NCI-H1105 (cell line): ENCODE measurements around the gene AIFM2.
"Not testable (repeated sequence)": the region's sequence is repeated elsewhere in the genome, so short reads cannot be mapped to it uniquely, and the experiment has no call there.

ENCODE experiments used
- DNase-seq: peaks from one replicate; lab custom pipeline; 2025; lab: John Stamatoyannopoulos, UW

Gene AIFM2

GRCh38 chr10:70093335-70093944 is 39.2 kb downstream of the AIFM2 start:
- DNase-seq: no peak

DNA sequence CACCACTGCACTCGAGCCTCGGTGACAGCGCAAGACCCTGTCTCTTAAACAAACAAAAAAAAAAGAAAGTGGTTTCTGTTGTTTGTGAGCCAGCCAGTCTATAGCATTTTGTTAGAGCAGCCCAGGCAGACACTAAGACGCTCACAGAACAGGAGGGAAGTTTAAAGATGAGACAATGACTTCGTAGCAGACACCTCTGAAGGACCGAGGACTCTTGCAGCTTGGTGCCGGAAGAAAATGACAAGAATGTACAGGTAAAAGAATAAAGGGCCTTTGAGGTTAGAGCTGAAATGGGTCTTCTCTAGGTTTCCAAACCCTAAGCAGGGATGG is 40.3 kb downstream of the AIFM2 start:
- DNase-seq: no peak

GRCh38 chr10:70090951-70091350 is 41.7 kb downstream of the AIFM2 start:
- no peak for DNase-seq

DNA sequence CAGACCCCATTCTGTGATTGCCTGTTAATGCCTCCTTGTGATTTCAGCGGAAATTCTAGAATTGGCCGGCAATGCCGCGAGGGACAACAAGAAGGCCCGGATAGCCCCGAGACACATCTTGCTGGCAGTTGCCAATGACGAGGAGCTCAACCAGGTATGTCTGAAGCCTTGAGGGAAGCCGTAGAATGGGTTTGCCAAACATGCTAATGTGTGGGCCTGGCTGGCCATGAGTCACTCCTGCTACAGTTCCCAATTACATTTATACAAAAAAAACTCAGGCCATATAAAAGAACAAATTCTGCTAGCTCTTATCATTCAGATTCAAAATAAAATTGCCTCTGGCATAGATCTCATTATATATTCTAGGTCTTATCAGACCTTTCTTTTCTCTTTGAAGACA is 42.6 kb downstream of the AIFM2 start:
- DNase-seq: no peak

DNA sequence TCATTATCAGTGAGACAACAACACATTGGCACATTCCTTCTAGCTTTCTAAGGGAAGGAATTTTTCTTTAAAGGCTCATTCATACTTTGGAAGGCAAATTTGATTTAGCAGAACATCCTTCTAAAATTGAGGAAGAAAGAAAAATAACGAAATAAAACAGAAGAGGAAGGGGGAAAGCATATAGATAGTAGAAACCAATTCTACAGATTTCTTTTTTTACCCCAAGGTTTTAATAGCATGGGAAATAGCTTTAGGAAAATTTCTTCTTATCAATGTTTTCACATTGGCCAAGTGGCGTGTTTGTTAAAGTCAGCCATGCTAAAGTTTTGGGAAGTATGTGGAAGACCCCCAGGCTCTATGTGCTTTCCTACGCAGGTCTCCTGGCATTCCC is 44.3 kb downstream of the AIFM2 start:
- no peak for DNase-seq

- DNase-seq: no peak
These were observed 44.9 kb downstream of the AIFM2 start for GRCh38 chr10:70087616-70088307.

- no peak for DNase-seq
These were observed 46.5 kb downstream of the AIFM2 start for GRCh38 chr10:70085975-70086613.

DNA sequence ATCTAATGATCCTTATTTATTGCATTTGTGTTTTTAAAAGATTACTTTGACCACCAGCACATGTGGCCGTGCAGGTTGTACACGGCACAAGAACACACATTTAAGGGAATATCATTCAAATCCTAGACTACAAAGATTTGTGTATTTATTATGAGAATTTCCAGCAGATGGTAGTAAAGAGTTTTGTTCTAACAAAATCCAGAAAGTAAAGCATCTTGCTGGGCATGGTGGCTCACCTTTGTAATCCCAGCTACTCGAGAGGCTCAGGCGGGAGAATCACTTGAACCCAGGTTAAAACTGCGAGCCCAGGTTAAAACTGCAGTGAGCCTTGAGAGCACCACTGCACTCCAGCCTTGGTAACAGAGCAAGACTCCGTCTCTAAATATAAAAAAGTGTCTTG is 48.4 kb downstream of the AIFM2 start:
- DNase-seq: no peak

DNA sequence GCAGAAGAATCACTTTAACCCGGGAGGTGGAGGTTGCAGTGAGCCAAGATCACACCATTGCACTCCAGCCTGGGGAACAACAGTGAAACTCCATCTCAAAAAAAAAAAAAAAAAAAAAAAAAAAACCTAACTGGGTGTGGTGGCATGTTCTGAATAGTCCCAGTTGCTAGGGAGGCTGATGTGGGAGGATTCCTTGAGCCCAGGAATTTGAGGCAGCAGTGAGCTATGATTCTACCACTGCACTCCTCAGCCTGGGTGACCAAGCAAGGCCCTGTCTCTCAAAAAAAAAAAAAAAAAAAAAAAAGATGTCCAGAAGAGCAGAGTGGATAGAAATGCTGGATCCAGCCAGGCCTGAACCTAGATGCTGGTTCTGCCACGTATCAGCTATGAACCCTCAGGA is 51.8 kb downstream of the AIFM2 start:
- not testable (repeated sequence) for DNase-seq

DNA sequence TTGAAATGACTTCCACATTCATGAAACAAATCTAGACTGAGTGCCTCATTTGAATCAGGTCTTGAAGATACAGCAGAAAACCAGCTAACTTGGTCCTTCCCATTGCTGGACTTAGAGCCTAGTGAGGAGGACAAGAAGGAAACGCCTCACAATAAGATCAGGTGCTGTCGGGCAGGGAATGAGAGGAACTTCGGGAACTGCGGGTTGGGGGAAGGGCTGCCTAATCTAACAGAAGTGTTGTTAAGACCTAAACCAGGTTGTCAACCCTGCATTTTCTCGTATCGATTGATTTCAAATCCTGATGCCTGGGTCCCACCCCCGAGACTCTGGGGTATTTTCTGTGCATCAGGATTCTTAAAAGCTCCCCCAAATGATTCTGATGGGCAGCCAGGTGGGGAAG is 53.7 kb downstream of the AIFM2 start:
- no peak for DNase-seq

DNA sequence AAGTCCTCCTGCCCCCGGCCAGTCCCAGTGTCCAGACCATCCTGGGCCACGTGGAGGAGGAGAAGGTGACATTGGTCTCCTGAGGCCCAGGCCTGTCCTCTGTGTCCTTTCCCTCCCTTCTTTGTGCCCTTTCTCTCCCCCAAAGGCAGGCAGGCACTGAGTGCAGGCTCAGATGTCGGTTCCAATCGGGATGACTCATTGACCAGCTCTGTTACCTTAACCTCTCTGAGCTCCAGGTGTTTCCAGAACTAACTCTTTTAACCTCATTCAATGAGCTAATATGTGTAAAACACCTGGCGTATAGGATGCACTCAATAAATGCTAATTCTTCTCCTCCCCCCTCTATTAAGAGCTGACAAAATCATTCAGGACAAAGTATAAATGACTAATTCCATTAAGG is 54.3 kb downstream of the AIFM2 start:
- no peak for DNase-seq

- no peak for DNase-seq
These were observed 57.7 kb downstream of the AIFM2 start for GRCh38 chr10:70074971-70075370.

- no peak for DNase-seq
These were observed 58.5 kb downstream of the AIFM2 start for GRCh38 chr10:70074165-70074564.

GRCh38 chr10:70070834-70071233 is 61.8 kb downstream of the AIFM2 start:
- no peak for DNase-seq

DNA sequence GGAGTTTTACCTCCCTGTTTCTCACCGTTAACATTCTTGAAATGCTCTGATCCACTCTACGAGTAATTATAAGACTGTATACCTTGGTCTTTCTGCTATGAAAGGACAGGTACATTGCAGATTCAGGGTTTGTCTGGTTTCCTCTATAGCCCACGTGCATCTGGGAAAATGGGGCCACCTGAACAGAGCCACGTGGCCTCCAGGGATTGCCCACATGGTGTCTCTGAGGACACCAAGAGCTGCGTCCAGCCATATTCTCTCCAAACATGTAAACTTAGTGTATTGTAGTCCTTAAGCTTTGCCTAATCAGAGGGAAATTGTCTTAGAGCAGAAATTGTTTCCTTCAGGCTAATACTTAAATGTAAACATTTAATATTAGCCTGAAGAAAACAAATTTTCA is 63.3 kb downstream of the AIFM2 start:
- no peak for DNase-seq

DNA sequence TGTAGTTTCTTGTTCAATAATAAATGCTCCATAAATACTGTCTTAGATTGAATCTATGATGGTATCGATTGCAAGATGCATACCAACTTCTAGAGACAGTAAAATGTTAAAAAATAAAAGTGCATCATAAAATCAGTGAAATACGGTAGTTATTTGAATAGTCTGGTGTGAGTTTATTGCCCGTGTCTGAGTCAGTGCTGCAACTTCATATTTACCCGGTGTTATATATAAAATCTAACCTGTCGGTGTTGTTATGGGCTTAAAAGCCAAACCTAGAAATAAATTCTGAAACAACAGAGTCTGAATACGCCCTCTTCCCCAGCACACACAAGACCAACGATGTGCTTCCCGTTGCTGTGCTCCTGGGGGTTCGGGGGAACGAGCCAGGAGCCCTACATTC is 63.7 kb downstream of the AIFM2 start:
- DNase-seq: no peak

- no peak for DNase-seq
These were observed 65.0 kb downstream of the AIFM2 start for GRCh38 chr10:70067586-70067985.

DNA sequence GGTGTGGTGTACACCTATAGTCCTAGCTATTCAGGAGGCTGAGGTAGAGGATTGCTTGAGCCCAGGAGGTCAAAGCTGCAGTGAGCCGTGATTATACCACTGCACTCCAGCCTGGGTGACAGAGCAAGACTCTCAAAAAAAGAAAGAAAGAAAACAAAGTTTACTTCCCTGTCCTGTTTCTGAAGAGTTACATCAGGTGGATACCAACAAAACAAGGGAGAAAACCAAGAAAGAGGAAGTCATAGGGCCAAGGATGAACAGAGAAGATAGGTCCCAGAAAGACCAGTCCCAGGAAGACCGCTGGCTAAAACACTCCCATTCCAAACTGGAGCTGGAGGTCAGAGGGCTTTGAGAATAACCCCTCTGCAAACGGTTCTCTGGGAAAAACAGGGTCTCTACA is 66.4 kb downstream of the AIFM2 start:
- DNase-seq: no peak

- DNase-seq: no peak
These were observed 68.1 kb downstream of the AIFM2 start for GRCh38 chr10:70064486-70064885.

- no peak for DNase-seq
These were observed 69.1 kb downstream of the AIFM2 start for GRCh38 chr10:70063418-70064098.
